CD4-positive, CD25-positive, alpha-beta regulatory T cell (primary cell): ENCODE results near the gene PSMD7. TPM values are rescaled to one million over a fixed set of nuclear protein-coding genes. Genes with fewer than 3 reads are reported as not detected.
"Not testable (repeated sequence)": the region's sequence is repeated elsewhere in the genome, so short reads cannot be mapped to it uniquely, and the experiment has no call there.

Experiments
- ATAC-seq, 2 donors: fragments of 150-1000 bp; cut with Tn5 transposase; one replicate each; pipeline ENCODE4 v1.10.0; 2021; ENCODE audit warnings: low read depth in 2 of 2, moderate number of reproducible peaks in 2 of 2, moderate library complexity in 1 of 2
- DNase-seq, 3 donors: peaks; one replicate each; pipeline versions ENCODE4 v3.0.0 to v3.0.0-alpha.2; 2012 to 2022; ENCODE audit warnings: mixed read lengths in 1 of 3
- H3K27ac ChIP-seq: one replicate; pipeline ENCODE4 v1.7.0; 2013; ENCODE audit warnings: mild to moderate bottlenecking, low read length; ENCODE audit not compliant: insufficient read depth, poor library complexity, severe bottlenecking
- H3K27me3 ChIP-seq: one replicate; pipeline ENCODE4 v1.7.0; 2013; ENCODE audit warnings: low read length; ENCODE audit not compliant: control insufficient read depth, insufficient read depth
- H3K36me3 ChIP-seq: one replicate; pipeline ENCODE4 v1.7.0; 2013; ENCODE audit warnings: mild to moderate bottlenecking, low read length, moderate library complexity; ENCODE audit not compliant: control insufficient read depth, insufficient read depth
- H3K4me1 ChIP-seq: 2 replicates; pipeline ENCODE4 v1.7.0; 2013; ENCODE audit warnings: mild to moderate bottlenecking, low read length; ENCODE audit not compliant: insufficient read depth, control insufficient read depth, poor library complexity, severe bottlenecking
- H3K4me3 ChIP-seq: one replicate; pipeline ENCODE4 v1.7.0; 2013; ENCODE audit warnings: low read depth, mild to moderate bottlenecking, low read length, moderate library complexity
- H3K9me3 ChIP-seq, 2 experiments: 1 replicate in 1 of 2; 2 replicates in 1 of 2; pipeline ENCODE4 v1.7.0; 2013; ENCODE audit warnings: low read length in 2 of 2, mild to moderate bottlenecking in 1 of 2, moderate library complexity in 1 of 2; ENCODE audit not compliant: control insufficient read depth in 2 of 2
- H3K27ac Mint-ChIP-seq, 3 donors: one replicate each; pipeline ENCODE4 v1.8.0; 2020 to 2022; ENCODE audit warnings: mild to moderate bottlenecking in 3 of 3, mixed read lengths in 3 of 3, moderate library complexity in 2 of 3
- H3K27me3 Mint-ChIP-seq: one replicate; pipeline ENCODE4 v1.8.0; 2022; ENCODE audit warnings: mild to moderate bottlenecking, mixed read lengths
- H3K36me3 Mint-ChIP-seq: one replicate; pipeline ENCODE4 v1.8.0; 2020; ENCODE audit warnings: mixed read lengths
- H3K4me1 Mint-ChIP-seq, 4 donors: one replicate each; pipeline ENCODE4 v1.8.0; 2020 to 2022; ENCODE audit warnings: mixed read lengths in 4 of 4, mild to moderate bottlenecking in 1 of 4
- H3K4me3 Mint-ChIP-seq, 4 donors: one replicate each; pipeline ENCODE4 v1.8.0; 2020 to 2022; ENCODE audit warnings: mild to moderate bottlenecking in 4 of 4, mixed read lengths in 4 of 4, moderate library complexity in 3 of 4
- H3K9me3 Mint-ChIP-seq, 7 donors: one replicate each; pipeline ENCODE4 v1.8.0; 2020 to 2022; ENCODE audit warnings: mixed read lengths in 7 of 7, mild to moderate bottlenecking in 3 of 7, moderate library complexity in 2 of 7
- polyA plus RNA-seq, 4 donors: library from polyadenylated mRNA; unstranded; fragments of 300-500 nt; fragmentation: Illumina TruSeq; gene quantifications; one replicate each; pipeline ENCODE4 v1.2.3, GENCODE V29; 2021
- total RNA-seq: library from RNA; stranded (reverse); gene quantifications from one replicate; pipeline ENCODE4 v1.2.3, GENCODE V29; 2022

PSMD7 gene
- total and polyA plus RNA-seq, 5 donors from 2014 or later: 97.3 to 130 (median 106) TPM

GRCh38 chr16:74307383-74307782, 10.8 kb downstream of the PSMD7 start:
- no peak for ATAC-seq
- DNase-seq: no peak
- peak overlapping the region in 1 of 3 donors; percentile 56 for H3K27ac Mint-ChIP-seq
- H3K27me3 Mint-ChIP-seq: no peaks in the 10 kb centered on the region
- H3K4me3 ChIP-seq: no peak overlapping the region
- no peaks in the 10 kb centered on the region for H3K9me3 ChIP-seq
- H3K9me3 Mint-ChIP-seq: no peaks in the 10 kb centered on the region
- H3K4me3 Mint-ChIP-seq: no peak overlapping the region
- peaks cover 60% of the 10 kb centered on the region for H3K36me3 ChIP-seq
- no peak overlapping the region for H3K27ac ChIP-seq
- H3K4me1 ChIP-seq: no peaks in the 10 kb centered on the region
- peaks cover 0 to 2% (median 0%) of the 10 kb centered on the region in 4 donors for H3K4me1 Mint-ChIP-seq
- peaks cover 37% of the 10 kb centered on the region for H3K36me3 Mint-ChIP-seq
- no peaks in the 10 kb centered on the region for H3K27me3 ChIP-seq

- ATAC-seq (no peak), DNase-seq (peak in 2 of 3 donors; percentile 24 to 52)
- Mint-ChIP-seq H3K27me3 (no peaks in the 10 kb centered on the region), H3K36me3 (peaks cover 28% of the 10 kb centered on the region), H3K9me3 (no peaks in the 10 kb centered on the region), H3K4me1 (peaks cover 0 to 2% (median 0%) of the 10 kb centered on the region in 4 donors), H3K4me3 (peak overlapping the region in 1 of 4 donors; percentile 15), H3K27ac (no peak overlapping the region)
- Histone ChIP-seq H3K27ac (no peak overlapping the region), H3K9me3 (no peaks in the 10 kb centered on the region), H3K4me1 (no peaks in the 10 kb centered on the region), H3K27me3 (no peaks in the 10 kb centered on the region), H3K36me3 (peaks cover 33% of the 10 kb centered on the region), H3K4me3 (no peak overlapping the region)
These were observed 13.5 kb downstream of the PSMD7 start for GRCh38 chr16:74309789-74310781.

GRCh38 chr16:74315059-74315458, 18.4 kb downstream of the PSMD7 start:
- no peak overlapping the region for H3K27ac ChIP-seq
- no peak overlapping the region for H3K4me3 ChIP-seq
- Mint-ChIP-seq H3K36me3 (peaks cover 18% of the 10 kb centered on the region), H3K4me1 (no peaks in the 10 kb centered on the region), H3K4me3 (no peak overlapping the region), H3K27me3 (no peaks in the 10 kb centered on the region), H3K27ac (peak overlapping the region in 1 of 3 donors; percentile 3), H3K9me3 (no peaks in the 10 kb centered on the region)
- H3K4me1 ChIP-seq: no peaks in the 10 kb centered on the region
- no peak for DNase-seq
- no peaks in the 10 kb centered on the region for H3K36me3 ChIP-seq
- H3K27me3 ChIP-seq: no peaks in the 10 kb centered on the region
- no peak for ATAC-seq
- no peaks in the 10 kb centered on the region for H3K9me3 ChIP-seq

GRCh38 chr16:74320707-74321106, 24.1 kb downstream of the PSMD7 start:
- H3K27ac Mint-ChIP-seq: no peak overlapping the region
- no peaks in the 10 kb centered on the region for H3K9me3 Mint-ChIP-seq
- H3K4me3 Mint-ChIP-seq: no peak overlapping the region

GRCh38 chr16:74321356-74321755, 24.7 kb downstream of the PSMD7 start:
- Mint-ChIP-seq H3K9me3 (no peaks in the 10 kb centered on the region), H3K27ac (no peak overlapping the region), H3K4me3 (no peak overlapping the region), H3K36me3 (peaks cover 4% of the 10 kb centered on the region), H3K4me1 (peaks cover 0 to under 1% (median 0%) of the 10 kb centered on the region in 4 donors), H3K27me3 (no peaks in the 10 kb centered on the region)
- ATAC-seq (no peak), DNase-seq (no peak)
- Histone ChIP-seq H3K27ac (no peak overlapping the region), H3K4me3 (no peak overlapping the region), H3K4me1 (no peaks in the 10 kb centered on the region), H3K27me3 (no peaks in the 10 kb centered on the region), H3K9me3 (no peaks in the 10 kb centered on the region), H3K36me3 (peaks cover 10% of the 10 kb centered on the region)

More at GRCh38 chr16:74320707-74321106, 24.1 kb downstream of the PSMD7 start:
- Mint-ChIP-seq H3K4me1 (no peaks in the 10 kb centered on the region), H3K27me3 (no peaks in the 10 kb centered on the region), H3K36me3 (peaks cover 4% of the 10 kb centered on the region)
- ATAC-seq (no peak), DNase-seq (no peak)
- H3K27ac ChIP-seq: no peak overlapping the region
- H3K4me1 ChIP-seq: no peaks in the 10 kb centered on the region
- H3K4me3 ChIP-seq: no peak overlapping the region
- no peaks in the 10 kb centered on the region for H3K9me3 ChIP-seq
- no peaks in the 10 kb centered on the region for H3K27me3 ChIP-seq
- peaks cover 6% of the 10 kb centered on the region for H3K36me3 ChIP-seq

- Mint-ChIP-seq H3K27me3 (no peaks in the 10 kb centered on the region), H3K4me3 (no peak overlapping the region), H3K27ac (peak overlapping the region in 1 of 3 donors; percentile 7), H3K36me3 (peaks cover 4% of the 10 kb centered on the region), H3K9me3 (peaks cover 0 to 2% (median 0%) of the 10 kb centered on the region in 7 donors), H3K4me1 (peaks cover 0 to 7% (median 0%) of the 10 kb centered on the region in 4 donors)
- H3K36me3 ChIP-seq: peaks cover 16% of the 10 kb centered on the region
- no peaks in the 10 kb centered on the region for H3K27me3 ChIP-seq
- ATAC-seq: no peak
- DNase-seq: no peak
- no peak overlapping the region for H3K4me3 ChIP-seq
- no peaks in the 10 kb centered on the region for H3K4me1 ChIP-seq
- H3K9me3 ChIP-seq: no peaks in the 10 kb centered on the region
- peak overlapping the region; percentile 1 for H3K27ac ChIP-seq
These were observed 25.7 kb downstream of the PSMD7 start for GRCh38 chr16:74322301-74322710.

GRCh38 chr16:74324777-74325176, 28.2 kb downstream of the PSMD7 start:
- H3K27me3 Mint-ChIP-seq, H3K4me3 Mint-ChIP-seq: not testable (repeated sequence)

More at GRCh38 chr16:74324777-74325176, 28.2 kb downstream of the PSMD7 start:
- not testable (repeated sequence) for H3K27ac ChIP-seq, DNase-seq, H3K36me3 Mint-ChIP-seq, H3K4me3 ChIP-seq, ATAC-seq, H3K27me3 ChIP-seq, H3K9me3 Mint-ChIP-seq, H3K4me1 Mint-ChIP-seq, H3K9me3 ChIP-seq, H3K4me1 ChIP-seq
- peak overlapping the region in 1 of 3 donors; percentile 14 for H3K27ac Mint-ChIP-seq
- H3K36me3 ChIP-seq: peaks cover 20% of the 10 kb centered on the region
